SK-N-SH treated with all-trans-retinoic acid at 6 μM for 48 hours (cell line): ENCODE data around the gene RBM14.

Source experiments
- ARNTL ChIP-seq: fragments of 450-650 bp; formaldehyde crosslinking; IDR thresholded peaks from 2 replicates; pipeline ENCODE4 v1.5.0; 2020; ENCODE audit warnings: low read depth, mild to moderate bottlenecking, moderate library complexity, borderline replicate concordance
- GLIS3 ChIP-seq: fragments of 250-450 bp; sonication (Bioruptor Pico); IDR thresholded peaks from 2 replicates; pipeline ENCODE4 v1.5.0; 2020; ENCODE audit warnings: mild to moderate bottlenecking, moderate library complexity
- PPARA ChIP-seq: fragments of 250-450 bp; sonication (Bioruptor Pico); IDR thresholded peaks from 2 replicates; pipeline ENCODE4 v1.5.0; 2020; ENCODE audit warnings: mild to moderate bottlenecking, borderline replicate concordance
- SNAI2 ChIP-seq: fragments of 250-450 bp; sonication (Bioruptor Pico); IDR thresholded peaks from 2 replicates; pipeline ENCODE4 v1.5.0; 2020; ENCODE audit warnings: mild to moderate bottlenecking, moderate library complexity
- ZNF70 ChIP-seq: fragments of 450-650 bp; formaldehyde crosslinking; IDR thresholded peaks from 2 replicates; pipeline ENCODE4 v1.5.0; 2020; ENCODE audit warnings: mild to moderate bottlenecking, moderate library complexity
- ZNF8 ChIP-seq: fragments of 450-650 bp; formaldehyde crosslinking; IDR thresholded peaks from 2 replicates; pipeline ENCODE4 v1.5.0; 2020; ENCODE audit warnings: mild to moderate bottlenecking, moderate library complexity
- TF ChIP-seq, protein P1 (sequence below): fragments of 250-450 bp; sonication (Bioruptor Pico); IDR thresholded peaks from 2 replicates; pipeline ENCODE4 v1.5.1; 2020; ENCODE audit warnings: low read depth, mild to moderate bottlenecking, moderate library complexity

- no peak for TF ChIP-seq ZNF8
- TF ChIP-seq GLIS3 (CRISPR knock-in tag) = no peak
- TF ChIP-seq ZNF70 = no peak
- TF ChIP-seq, protein P1, sequence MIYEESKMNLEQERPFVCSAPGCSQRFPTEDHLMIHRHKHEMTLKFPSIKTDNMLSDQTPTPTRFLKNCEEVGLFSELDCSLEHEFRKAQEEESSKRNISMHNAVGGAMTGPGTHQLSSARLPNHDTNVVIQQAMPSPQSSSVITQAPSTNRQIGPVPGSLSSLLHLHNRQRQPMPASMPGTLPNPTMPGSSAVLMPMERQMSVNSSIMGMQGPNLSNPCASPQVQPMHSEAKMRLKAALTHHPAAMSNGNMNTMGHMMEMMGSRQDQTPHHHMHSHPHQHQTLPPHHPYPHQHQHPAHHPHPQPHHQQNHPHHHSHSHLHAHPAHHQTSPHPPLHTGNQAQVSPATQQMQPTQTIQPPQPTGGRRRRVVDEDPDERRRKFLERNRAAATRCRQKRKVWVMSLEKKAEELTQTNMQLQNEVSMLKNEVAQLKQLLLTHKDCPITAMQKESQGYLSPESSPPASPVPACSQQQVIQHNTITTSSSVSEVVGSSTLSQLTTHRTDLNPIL (CRISPR knock-in tag) = no peak
- no peak for TF ChIP-seq PPARA (CRISPR knock-in tag)
- no peak for TF ChIP-seq ARNTL (CRISPR knock-in tag)
- no peak for TF ChIP-seq SNAI2
These were observed 6.5 kb upstream of the RBM14 start for GRCh38 chr11:66609721-66610617.
